NT2/D1 (cell line): ENCODE data around the gene OR2AG1.

ENCODE experiments used
- YY1 ChIP-seq: IDR thresholded peaks from 2 replicates; pipeline ENCODE4 v1.6.1; 2011; ENCODE audit not compliant: insufficient read length, insufficient read depth
- ZNF274 ChIP-seq: IDR thresholded peaks from 2 replicates; pipeline ENCODE4 v1.6.1; 2011; ENCODE audit warnings: mild to moderate bottlenecking, low read depth, low read length

DNA sequence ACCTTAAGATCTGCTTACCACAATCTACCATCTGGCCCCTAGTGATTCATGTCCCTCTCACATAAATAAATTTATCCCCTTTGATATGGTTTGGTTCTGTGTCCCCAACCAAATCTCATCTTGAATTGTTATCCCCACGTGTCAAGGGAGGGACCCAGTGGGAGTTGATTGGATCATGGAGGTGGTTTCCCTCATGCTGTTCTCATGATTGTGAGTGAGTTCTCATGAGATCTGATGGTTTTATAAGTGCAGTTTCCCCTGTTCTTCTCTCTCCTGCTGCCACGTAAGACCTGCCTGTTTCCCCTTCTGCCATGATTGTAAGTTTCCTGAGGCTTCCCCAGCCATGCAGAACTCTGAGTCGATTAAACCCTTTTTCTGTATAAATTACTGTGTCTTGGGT is 48.2 kb upstream of the OR2AG1 start:
- no peak for TF ChIP-seq YY1
- no peak for TF ChIP-seq ZNF274
